Lung (tissue), 12 donors: ENCODE measurements around the gene ITPKB. TPM values are rescaled to one million over a fixed set of nuclear protein-coding genes. Genes with fewer than 3 reads are reported as not detected.

Experiments used
- ATAC-seq: fragments of 200-7000 bp; cut with Tn5 transposase; one replicate; pipeline ENCODE4 v1.9.1; 2020; ENCODE audit warnings: moderate number of reproducible peaks; ENCODE audit not compliant: insufficient read depth, low FRiP score
- DNase-seq, 3 donors: peaks; one replicate each; pipeline ENCODE4 v3.0.0-alpha.2; 2013 to 2017
- H3K27ac ChIP-seq, 2 donors: one replicate each; pipeline ENCODE4 v1.5.1; 2013; ENCODE audit warnings: mild to moderate bottlenecking in 2 of 2, moderate library complexity in 2 of 2, control low read depth in 1 of 2, inconsistent platforms in 1 of 2, low read depth in 1 of 2, low read length in 1 of 2
- H3K27me3 ChIP-seq, 3 donors: one replicate each; pipeline ENCODE4 v1.5.1; 2013; ENCODE audit warnings: low read length in 2 of 3; ENCODE audit not compliant: control insufficient read depth in 3 of 3, insufficient read depth in 3 of 3
- H3K36me3 ChIP-seq, 4 donors: one replicate each; pipeline ENCODE4 v1.5.1; 2013; ENCODE audit warnings: low read length in 4 of 4, mild to moderate bottlenecking in 1 of 4, moderate library complexity in 1 of 4; ENCODE audit not compliant: control insufficient read depth in 4 of 4, insufficient read depth in 4 of 4
- H3K4me1 ChIP-seq, 5 donors: one replicate each; pipeline ENCODE4 v1.5.1; 2013; ENCODE audit warnings: low read length in 5 of 5, mild to moderate bottlenecking in 2 of 5, moderate library complexity in 1 of 5; ENCODE audit not compliant: control insufficient read depth in 5 of 5, insufficient read depth in 5 of 5
- H3K4me3 ChIP-seq: one replicate; pipeline ENCODE4 v1.5.1; 2013; ENCODE audit warnings: mild to moderate bottlenecking, control low read depth, moderate library complexity
- H3K9ac ChIP-seq, 2 donors: one replicate each; pipeline ENCODE4 v1.5.1; 2013; ENCODE audit warnings: low read length in 2 of 2, control low read depth in 1 of 2; ENCODE audit not compliant: insufficient read depth in 1 of 2
- H3K9me3 ChIP-seq, 4 donors: one replicate each; pipeline ENCODE4 v1.5.1; 2013; ENCODE audit warnings: low read length in 3 of 4, mild to moderate bottlenecking in 1 of 4, moderate library complexity in 1 of 4; ENCODE audit not compliant: control insufficient read depth in 4 of 4, insufficient read depth in 3 of 4
- CTCF ChIP-seq: IDR thresholded peaks from 2 replicates; pipeline ENCODE4 v1.5.1; 2012; ENCODE audit warnings: mild to moderate bottlenecking; ENCODE audit errors: control extremely low read depth, extremely low read depth
- WGBS, 2 donors: extraction: QIAGEN DNeasy Blood & Tissue Kit; methylation state at CpG; one replicate each; pipeline ENCODE4 v1.1.7; 2013; 5-methylcytosine and 5-hydroxymethylcytosine counted together
- polyA plus RNA-seq, 2 donors: library from polyadenylated mRNA; stranded (reverse); fragments of 200-250 nt; gene quantifications; one replicate each; pipeline ENCODE4 v1.2.1, GENCODE V29; 2013
- total RNA-seq, 2 donors: library from RNA; depleted of rRNA in 1 of 2; stranded (reverse); fragments of >200 nt in 1 of 2; gene quantifications; one replicate each; pipeline ENCODE4 v1.2.1, GENCODE V29; 2014 to 2021
- donor health status: control.
- donor health status: control.
- donor health status: Bipolar disorder and iron deficiency.
- donor health status: healthy.
- donor health status: DM: yes; HTN: yes; CAD: no.

Gene ITPKB
- total and polyA plus RNA-seq, 4 donors, result 9.9 to 46.6 (median 28.1) TPM

GRCh38 chr1:226710501-226710900 is 28.6 kb downstream of the ITPKB start:
- DNase-seq, result no peak
- WGBS, 2 donors, result 68 to 86% methylated on average over 6 of the region's 6 CpGs
- Histone ChIP-seq H3K27me3 (no peaks in the 10 kb centered on the region), H3K27ac (peak overlapping the region in 1 of 2 donors; percentile 30), H3K4me3 (no peak overlapping the region), H3K9me3 (no peaks in the 10 kb centered on the region), H3K4me1 (peaks cover 0 to 22% (median 3%) of the 10 kb centered on the region in 5 donors), H3K9ac (no peak overlapping the region), H3K36me3 (peaks cover 0 to 8% (median 3%) of the 10 kb centered on the region in 4 donors)
- ATAC-seq, result no peak
- no peak for TF ChIP-seq CTCF

- DNase-seq, result no peak
- peak overlapping the region in 1 of 2 donors; percentile 32 for H3K27ac ChIP-seq
- H3K27me3 ChIP-seq, result no peaks in the 10 kb centered on the region
- 66 to 79% methylated on average over 4 of the region's 4 CpGs for WGBS, 2 donors
- H3K4me1 ChIP-seq, result peaks cover 0 to 22% (median 3%) of the 10 kb centered on the region in 5 donors
- ATAC-seq, result no peak
- TF ChIP-seq CTCF, result no peak
- H3K9ac ChIP-seq, result no peak overlapping the region
- no peaks in the 10 kb centered on the region for H3K9me3 ChIP-seq
- peaks cover 0 to 8% (median 3%) of the 10 kb centered on the region in 4 donors for H3K36me3 ChIP-seq
- no peak overlapping the region for H3K4me3 ChIP-seq
Measured at GRCh38 chr1:226709953-226710352, 29.1 kb downstream of the ITPKB start.

GRCh38 chr1:226708967-226709396 is 30.1 kb downstream of the ITPKB start:
- ATAC-seq, result no peak
- H3K4me3 ChIP-seq, result no peak overlapping the region
- 44 to 46% methylated on average over 5 of the region's 5 CpGs for WGBS, 2 donors
- peaks cover 0 to 22% (median 3%) of the 10 kb centered on the region in 5 donors for H3K4me1 ChIP-seq
- no peak overlapping the region for H3K9ac ChIP-seq
- no peaks in the 10 kb centered on the region for H3K9me3 ChIP-seq
- H3K27ac ChIP-seq, result peak overlapping the region in 1 of 2 donors; percentile 71
- no peaks in the 10 kb centered on the region for H3K27me3 ChIP-seq
- TF ChIP-seq CTCF, result no peak
- peak; percentile 64 to 74 (median 67) for DNase-seq
- H3K36me3 ChIP-seq, result peaks cover 0 to 1% (median under 1%) of the 10 kb centered on the region in 4 donors

- no peak for ATAC-seq
- H3K4me3 ChIP-seq, result no peak overlapping the region
- peak overlapping the region in 1 of 2 donors; percentile 37 for H3K27ac ChIP-seq
- H3K36me3 ChIP-seq, result peaks cover 0 to 1% (median 0%) of the 10 kb centered on the region in 4 donors
- peaks cover 0 to 24% (median 3%) of the 10 kb centered on the region in 5 donors for H3K4me1 ChIP-seq
- DNase-seq, result no peak
- no peak for TF ChIP-seq CTCF
- no peaks in the 10 kb centered on the region for H3K9me3 ChIP-seq
- no peak overlapping the region for H3K9ac ChIP-seq
- 41 to 42% methylated on average over 6 of the region's 6 CpGs for WGBS, 2 donors
- H3K27me3 ChIP-seq, result no peaks in the 10 kb centered on the region
Measured at GRCh38 chr1:226708342-226708780, 30.7 kb downstream of the ITPKB start.
